Measurements from ENCODE around the gene BABAM1. TPM values are rescaled to one million over a fixed set of nuclear protein-coding genes. Genes with fewer than 3 reads are reported as not detected.

The BABAM1 gene
- total and polyA plus RNA-seq, 9 of the 15 experiments (the other 6 are each of a cell fraction or from before 2014, with no cell fraction given), result 14.7 to 160 (median 113) TPM

- TF ChIP-seq ZBTB1 (CRISPR knock-in tag; IDR thresholded peaks at IDR 0.05; ENCODE audit: borderline replicate concordance, low read depth) (no peak; the same call in 1 of the 2 replicates), ZNF592 (IDR thresholded peaks at IDR 0.05) (peak; percentile 71; the same call in 1 of the 2 replicates), ZNF398 (CRISPR knock-in tag; IDR thresholded peaks at IDR 0.05) (no peak), POLR3A (IDR thresholded peaks at IDR 0.05; ENCODE audit: borderline replicate concordance, extremely low read depth, insufficient read depth, insufficient read length) (no peak), RUNX1 (IDR thresholded peaks at IDR 0.05; ENCODE audit: low read depth) (0 out of 2 replicates have a peak, but pooled peaks have one; percentile 61), PBX2 (CRISPR knock-in tag; IDR thresholded peaks at IDR 0.05; ENCODE audit: low read depth) (no peak), PBX2 (tag; conservative IDR thresholded peaks at IDR 0.05; ENCODE audit: low read depth) (no peak), THRAP3 (IDR thresholded peaks at IDR 0.05; ENCODE audit: borderline replicate concordance) (no peak), CSDE1 (IDR thresholded peaks at IDR 0.05) (no peak), TBL1XR1 (IDR thresholded peaks at IDR 0.05; ENCODE audit: low read length in 2 of 2) (no peak), KAT2B (IDR thresholded peaks at IDR 0.05; ENCODE audit: low read depth, low read length) (no peak), EGR1 (conservative IDR thresholded peaks at IDR 0.05) (peak; percentile 84), HNRNPK (IDR thresholded peaks at IDR 0.05; ENCODE audit: low read depth, low read length, poor library complexity, severe bottlenecking) (no peak), SPI1 (IDR thresholded peaks at IDR 0.05; ENCODE audit: borderline replicate concordance, low read depth, low read length) (no peak), ZBTB33 (CRISPR knock-in tag; IDR thresholded peaks at IDR 0.05) (peak; percentile 13; the same call in 1 of the 2 replicates)
Measured at GRCh38 chr19:17226002-17226933, 41.0 kb upstream of the BABAM1 start, which contains the start of gene OCEL1 (continued).

Data from K562 (cell line).